ENCODE results near the gene GHR.

GRCh38 chr5:42392917-42393316 is 30.3 kb upstream of the GHR start:
- TF ChIP-seq USF2 (IDR thresholded peaks at IDR 0.05; ENCODE audit: borderline replicate concordance, low read depth, low read length), result no peak
- TF ChIP-seq E2F4 (IDR thresholded peaks at IDR 0.05; ENCODE audit: low read depth, low read length), result no peak
- no peak for TF ChIP-seq EZH2 (IDR thresholded peaks at IDR 0.05; ENCODE audit: borderline replicate concordance, control insufficient read depth, low read depth, low read length)
- no peak for TF ChIP-seq CREB1 (IDR thresholded peaks at IDR 0.05; ENCODE audit: low read depth)
- no peak for TF ChIP-seq NR2C2 (IDR thresholded peaks at IDR 0.05; ENCODE audit: borderline replicate concordance, control insufficient read depth, insufficient read length, low read depth)
- TF ChIP-seq TARDBP (IDR thresholded peaks at IDR 0.05; ENCODE audit: borderline replicate concordance), result no peak
- no peak for TF ChIP-seq CTCF (IDR thresholded peaks at IDR 0.05 in 2 of 3, conservative IDR thresholded peaks at IDR 0.05 in 1 of 3; ENCODE audit: control insufficient read depth in 2 of 3, extremely low read depth in 1 of 3, insufficient read depth in 1 of 3, low read depth in 3 of 3, low read length in 3 of 3)
- no peak for TF ChIP-seq PRDM15 (CRISPR knock-in tag; IDR thresholded peaks at IDR 0.05)
- no peak for TF ChIP-seq EP300 (IDR thresholded peaks at IDR 0.05; ENCODE audit: borderline replicate concordance in 1 of 2, control insufficient read depth in 1 of 2, low read depth in 2 of 2, low read length in 2 of 2)
- TF ChIP-seq POLR2A (IDR thresholded peaks at IDR 0.05; ENCODE audit: low read depth, low read length), result no peak

Data from GM12878 (cell line).